PC-9 (cell line): ENCODE results near the gene ENTHD1.

Experiments
- EZH2 ChIP-seq: fragments of 200-600 bp; sonication (generic); IDR thresholded peaks from 2 replicates; pipeline ENCODE4 v1.8.0; 2017; ENCODE audit warnings: antibody characterized with exemption, low read depth
- TF ChIP-seq, protein P1 (sequence below): fragments of 200-600 bp; sonication (generic); conservative IDR thresholded peaks from 2 replicates; pipeline ENCODE4 v1.6.1; 2017; ENCODE audit warnings: mixed run types, antibody characterized with exemption, mild to moderate bottlenecking, moderate library complexity

DNA sequence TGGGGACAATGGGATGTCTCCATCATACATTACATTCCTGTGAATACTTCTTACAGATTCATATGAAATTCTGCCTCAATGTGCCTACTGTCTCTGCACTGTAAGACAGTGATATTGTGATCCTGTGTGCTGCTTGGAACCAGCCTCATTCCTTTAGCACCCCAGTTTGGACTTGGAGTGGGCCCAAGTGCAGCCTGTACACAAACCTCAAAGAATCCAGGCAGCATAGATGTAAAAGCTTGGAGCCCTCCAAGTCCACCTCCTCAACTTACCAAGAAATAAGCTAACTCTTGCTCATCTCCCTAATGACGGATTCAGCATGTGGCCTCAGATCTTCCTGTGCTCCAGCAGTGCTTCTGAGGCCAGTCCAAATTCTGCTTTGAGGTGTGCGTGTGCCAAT, 31.7 kb upstream of the ENTHD1 start:
- TF ChIP-seq, protein P1, sequence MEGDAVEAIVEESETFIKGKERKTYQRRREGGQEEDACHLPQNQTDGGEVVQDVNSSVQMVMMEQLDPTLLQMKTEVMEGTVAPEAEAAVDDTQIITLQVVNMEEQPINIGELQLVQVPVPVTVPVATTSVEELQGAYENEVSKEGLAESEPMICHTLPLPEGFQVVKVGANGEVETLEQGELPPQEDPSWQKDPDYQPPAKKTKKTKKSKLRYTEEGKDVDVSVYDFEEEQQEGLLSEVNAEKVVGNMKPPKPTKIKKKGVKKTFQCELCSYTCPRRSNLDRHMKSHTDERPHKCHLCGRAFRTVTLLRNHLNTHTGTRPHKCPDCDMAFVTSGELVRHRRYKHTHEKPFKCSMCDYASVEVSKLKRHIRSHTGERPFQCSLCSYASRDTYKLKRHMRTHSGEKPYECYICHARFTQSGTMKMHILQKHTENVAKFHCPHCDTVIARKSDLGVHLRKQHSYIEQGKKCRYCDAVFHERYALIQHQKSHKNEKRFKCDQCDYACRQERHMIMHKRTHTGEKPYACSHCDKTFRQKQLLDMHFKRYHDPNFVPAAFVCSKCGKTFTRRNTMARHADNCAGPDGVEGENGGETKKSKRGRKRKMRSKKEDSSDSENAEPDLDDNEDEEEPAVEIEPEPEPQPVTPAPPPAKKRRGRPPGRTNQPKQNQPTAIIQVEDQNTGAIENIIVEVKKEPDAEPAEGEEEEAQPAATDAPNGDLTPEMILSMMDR = no peak
- no peak for TF ChIP-seq EZH2
